HepG2 (cell line): Measurements from ENCODE around the gene PRUNE1. TPM values are rescaled to one million over a fixed set of nuclear protein-coding genes. Genes with fewer than 3 reads are reported as not detected.

Source experiments
- BRD4 ChIP-seq: sonication (generic); formaldehyde crosslinking; IDR thresholded peaks from 2 replicates; pipeline ENCODE4 v1.4.0; 2020; ENCODE audit warnings: missing genetic modification reagents
- GABPA ChIP-seq, 2 experiments: IDR thresholded peaks; 2 replicates each; pipeline ENCODE4 v1.6.1; 2011 to 2016; ENCODE audit warnings: low read depth in 2 of 2, low read length in 1 of 2, missing biosample characterization in 1 of 2, missing genetic modification characterization in 1 of 2
- POLR2G ChIP-seq: fragments of 200-400 bp; formaldehyde crosslinking; IDR thresholded peaks from 2 replicates; pipeline ENCODE4 v1.6.1; 2018; ENCODE audit warnings: mild to moderate bottlenecking, low read depth, low read length, moderate library complexity
- RFX3 ChIP-seq: IDR thresholded peaks from 2 replicates; pipeline ENCODE4 v1.6.1; 2016; ENCODE audit warnings: missing biosample characterization, missing genetic modification reagents
- SALL2 ChIP-seq: sonication (generic); formaldehyde crosslinking; IDR thresholded peaks from 2 replicates; pipeline ENCODE4 v1.8.1; 2023; ENCODE audit warnings: mild to moderate bottlenecking, missing genetic modification reagents, inconsistent platforms
- SRF ChIP-seq: IDR thresholded peaks from 2 replicates; pipeline ENCODE4 v1.6.1; 2011; ENCODE audit warnings: mild to moderate bottlenecking, low read depth, low read length, moderate library complexity
- TBX2 ChIP-seq: sonication (generic); formaldehyde crosslinking; IDR thresholded peaks from 2 replicates; pipeline ENCODE4 v1.5.0; 2020; ENCODE audit warnings: missing genetic modification reagents, mild to moderate bottlenecking, borderline replicate concordance
- ZBTB7A ChIP-seq: sonication (generic); formaldehyde crosslinking; IDR thresholded peaks from 2 replicates; pipeline ENCODE4 v1.8.0; 2022; ENCODE audit warnings: mild to moderate bottlenecking, missing genetic modification reagents
- ZNF501 ChIP-seq: sonication (generic); formaldehyde crosslinking; IDR thresholded peaks from 2 replicates; pipeline ENCODE4 v1.5.1; 2020; ENCODE audit warnings: mild to moderate bottlenecking, moderate library complexity, missing genetic modification reagents
- ZSCAN12 ChIP-seq: sonication (generic); formaldehyde crosslinking; IDR thresholded peaks from 2 replicates; pipeline ENCODE4 v1.9.0; 2021; ENCODE audit warnings: mild to moderate bottlenecking, missing genetic modification reagents
- polyA plus RNA-seq, 8 experiments: library from polyadenylated mRNA; depleted of rRNA in 3 of 8; stranded (reverse) in 7 of 8; unstranded in 1 of 8; fragments of >200 nt; fragmentation: Illumina TruSeq in 4 of 8; extraction: Trizol in 4 of 8; gene quantifications; 2 replicates each; pipeline versions ENCODE4 v1.2.1 to v1.2.3, GENCODE V29; 2011 to 2016; ENCODE audit warnings: low read depth in 4 of 8, missing spikeins in 1 of 8, mixed read lengths in 1 of 8; ENCODE audit not compliant: insufficient read depth in 1 of 8
- total RNA-seq, 5 experiments: library from RNA; depleted of rRNA; stranded (reverse); fragments of >200 nt; fragmentation: Illumina TruSeq; extraction: Trizol; gene quantifications; 2 replicates each; pipeline ENCODE4 v1.2.3, GENCODE V29; 2016; ENCODE audit warnings: low read depth in 1 of 5
- TF ChIP-seq, protein P1 (sequence below): fragments of 450-650 bp; IDR thresholded peaks from 2 replicates; pipeline ENCODE4 v1.6.1; 2017
- TF ChIP-seq, protein P2 (sequence below): sonication (generic); formaldehyde crosslinking; IDR thresholded peaks from 2 replicates; pipeline ENCODE4 v1.9.0; 2021; ENCODE audit warnings: missing genetic modification reagents, borderline replicate concordance
- TF ChIP-seq, protein P3 (sequence below): IDR thresholded peaks from 2 replicates; pipeline ENCODE4 v1.6.1; 2016; ENCODE audit warnings: low read depth, control low read depth
- TF ChIP-seq, protein P4 (sequence below): sonication (generic); formaldehyde crosslinking; IDR thresholded peaks from 2 replicates; pipeline ENCODE4 v1.8.1; 2022; ENCODE audit warnings: low read depth, mild to moderate bottlenecking, missing genetic modification reagents
- TF ChIP-seq, protein P5 (sequence below): sonication (generic); formaldehyde crosslinking; IDR thresholded peaks from 2 replicates; pipeline ENCODE4 v1.4.0; 2020; ENCODE audit warnings: mild to moderate bottlenecking, missing genetic modification reagents
- TF ChIP-seq, protein P6 (sequence below): sonication (generic); formaldehyde crosslinking; IDR thresholded peaks from 2 replicates; pipeline ENCODE4 v1.9.0; 2022; ENCODE audit warnings: low read depth, missing genetic modification reagents

Gene PRUNE1
- total and polyA plus RNA-seq, 2 of the 13 experiments (the other 11 are each of a cell fraction or from before 2014, with no cell fraction given): 19.0 to 31.9 TPM

DNA sequence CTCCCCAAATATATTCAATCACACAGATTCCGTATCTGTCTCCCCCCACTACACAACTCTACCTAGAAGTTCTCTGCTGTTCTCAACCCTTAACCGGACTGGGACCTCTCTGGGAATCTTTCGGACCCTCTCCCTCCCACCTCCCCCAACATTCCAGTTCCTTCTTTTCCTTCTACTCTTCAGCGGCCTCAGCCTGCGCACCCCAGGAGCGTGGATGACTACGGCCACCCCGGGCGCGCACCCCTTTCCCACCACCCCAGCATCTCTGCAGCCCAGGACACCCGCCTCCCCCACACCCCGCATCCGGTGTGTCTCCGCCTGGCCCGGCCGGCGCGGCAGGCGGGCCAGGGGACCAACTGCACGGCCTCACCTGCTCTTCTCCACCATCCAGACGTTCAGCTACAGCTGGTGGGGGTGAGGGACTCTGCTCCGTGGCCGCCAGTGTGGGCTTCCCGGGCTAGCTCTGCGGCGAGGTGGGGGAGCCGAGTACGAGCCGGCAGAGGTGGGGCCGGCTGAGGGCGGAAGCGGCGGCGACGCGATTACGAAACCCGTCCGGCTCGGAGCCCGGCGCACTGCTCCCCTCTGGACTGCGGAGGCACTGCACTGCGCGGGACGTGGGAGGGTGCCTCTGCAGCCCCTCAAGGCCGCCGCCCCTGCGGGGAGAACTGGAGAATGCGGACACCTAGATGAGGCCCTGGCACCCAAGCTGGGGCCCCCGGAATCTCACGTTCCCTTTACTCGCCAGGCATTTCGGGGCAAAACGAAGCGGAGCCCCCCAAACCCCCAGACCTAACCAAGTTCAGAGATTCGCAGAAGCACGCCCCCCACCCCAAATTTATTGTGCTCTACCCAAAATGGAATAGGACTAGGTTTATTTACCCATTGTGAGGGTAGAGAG, 51.1 kb downstream of the PRUNE1 start, which contains the start of gene CDC42SE1 (continued):
- TF ChIP-seq GABPA (IDR thresholded peaks at IDR 0.05; ENCODE audit: low read depth, low read length): peak; percentile 51
- TF ChIP-seq GABPA (CRISPR knock-in tag; IDR thresholded peaks at IDR 0.05; ENCODE audit: low read depth): peak; percentile 73
- TF ChIP-seq ZBTB7A (CRISPR knock-in tag): peak; percentile 86
- TF ChIP-seq TBX2 (CRISPR knock-in tag): peak; percentile 90
- TF ChIP-seq, protein P1, sequence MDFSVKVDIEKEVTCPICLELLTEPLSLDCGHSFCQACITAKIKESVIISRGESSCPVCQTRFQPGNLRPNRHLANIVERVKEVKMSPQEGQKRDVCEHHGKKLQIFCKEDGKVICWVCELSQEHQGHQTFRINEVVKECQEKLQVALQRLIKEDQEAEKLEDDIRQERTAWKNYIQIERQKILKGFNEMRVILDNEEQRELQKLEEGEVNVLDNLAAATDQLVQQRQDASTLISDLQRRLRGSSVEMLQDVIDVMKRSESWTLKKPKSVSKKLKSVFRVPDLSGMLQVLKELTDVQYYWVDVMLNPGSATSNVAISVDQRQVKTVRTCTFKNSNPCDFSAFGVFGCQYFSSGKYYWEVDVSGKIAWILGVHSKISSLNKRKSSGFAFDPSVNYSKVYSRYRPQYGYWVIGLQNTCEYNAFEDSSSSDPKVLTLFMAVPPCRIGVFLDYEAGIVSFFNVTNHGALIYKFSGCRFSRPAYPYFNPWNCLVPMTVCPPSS: no peak
- peak; percentile 91 for TF ChIP-seq ZNF501 (CRISPR knock-in tag)
- no peak for TF ChIP-seq ZSCAN12
- TF ChIP-seq BRD4: no peak; the same call in 1 of the 2 replicates
- TF ChIP-seq RFX3: no peak
- no peak for TF ChIP-seq SRF
- TF ChIP-seq, protein P2, sequence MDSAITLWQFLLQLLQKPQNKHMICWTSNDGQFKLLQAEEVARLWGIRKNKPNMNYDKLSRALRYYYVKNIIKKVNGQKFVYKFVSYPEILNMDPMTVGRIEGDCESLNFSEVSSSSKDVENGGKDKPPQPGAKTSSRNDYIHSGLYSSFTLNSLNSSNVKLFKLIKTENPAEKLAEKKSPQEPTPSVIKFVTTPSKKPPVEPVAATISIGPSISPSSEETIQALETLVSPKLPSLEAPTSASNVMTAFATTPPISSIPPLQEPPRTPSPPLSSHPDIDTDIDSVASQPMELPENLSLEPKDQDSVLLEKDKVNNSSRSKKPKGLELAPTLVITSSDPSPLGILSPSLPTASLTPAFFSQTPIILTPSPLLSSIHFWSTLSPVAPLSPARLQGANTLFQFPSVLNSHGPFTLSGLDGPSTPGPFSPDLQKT (CRISPR knock-in tag): no peak
- TF ChIP-seq, protein P3, sequence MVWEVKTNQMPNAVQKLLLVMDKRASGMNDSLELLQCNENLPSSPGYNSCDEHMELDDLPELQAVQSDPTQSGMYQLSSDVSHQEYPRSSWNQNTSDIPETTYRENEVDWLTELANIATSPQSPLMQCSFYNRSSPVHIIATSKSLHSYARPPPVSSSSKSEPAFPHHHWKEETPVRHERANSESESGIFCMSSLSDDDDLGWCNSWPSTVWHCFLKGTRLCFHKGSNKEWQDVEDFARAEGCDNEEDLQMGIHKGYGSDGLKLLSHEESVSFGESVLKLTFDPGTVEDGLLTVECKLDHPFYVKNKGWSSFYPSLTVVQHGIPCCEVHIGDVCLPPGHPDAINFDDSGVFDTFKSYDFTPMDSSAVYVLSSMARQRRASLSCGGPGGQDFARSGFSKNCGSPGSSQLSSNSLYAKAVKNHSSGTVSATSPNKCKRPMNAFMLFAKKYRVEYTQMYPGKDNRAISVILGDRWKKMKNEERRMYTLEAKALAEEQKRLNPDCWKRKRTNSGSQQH (CRISPR knock-in tag): peak; percentile 30; the same call in 1 of the 2 replicates
- no peak for TF ChIP-seq SALL2 (CRISPR knock-in tag)
- peak; percentile 82 for TF ChIP-seq POLR2G
- TF ChIP-seq, protein P4, sequence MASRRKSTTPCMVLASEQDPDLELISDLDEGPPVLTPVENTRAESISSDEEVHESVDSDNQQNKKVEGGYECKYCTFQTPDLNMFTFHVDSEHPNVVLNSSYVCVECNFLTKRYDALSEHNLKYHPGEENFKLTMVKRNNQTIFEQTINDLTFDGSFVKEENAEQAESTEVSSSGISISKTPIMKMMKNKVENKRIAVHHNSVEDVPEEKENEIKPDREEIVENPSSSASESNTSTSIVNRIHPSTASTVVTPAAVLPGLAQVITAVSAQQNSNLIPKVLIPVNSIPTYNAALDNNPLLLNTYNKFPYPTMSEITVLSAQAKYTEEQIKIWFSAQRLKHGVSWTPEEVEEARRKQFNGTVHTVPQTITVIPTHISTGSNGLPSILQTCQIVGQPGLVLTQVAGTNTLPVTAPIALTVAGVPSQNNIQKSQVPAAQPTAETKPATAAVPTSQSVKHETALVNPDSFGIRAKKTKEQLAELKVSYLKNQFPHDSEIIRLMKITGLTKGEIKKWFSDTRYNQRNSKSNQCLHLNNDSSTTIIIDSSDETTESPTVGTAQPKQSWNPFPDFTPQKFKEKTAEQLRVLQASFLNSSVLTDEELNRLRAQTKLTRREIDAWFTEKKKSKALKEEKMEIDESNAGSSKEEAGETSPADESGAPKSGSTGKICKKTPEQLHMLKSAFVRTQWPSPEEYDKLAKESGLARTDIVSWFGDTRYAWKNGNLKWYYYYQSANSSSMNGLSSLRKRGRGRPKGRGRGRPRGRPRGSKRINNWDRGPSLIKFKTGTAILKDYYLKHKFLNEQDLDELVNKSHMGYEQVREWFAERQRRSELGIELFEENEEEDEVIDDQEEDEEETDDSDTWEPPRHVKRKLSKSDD (CRISPR knock-in tag): peak; percentile 51; the same call in 1 of the 2 replicates
- TF ChIP-seq, protein P5, sequence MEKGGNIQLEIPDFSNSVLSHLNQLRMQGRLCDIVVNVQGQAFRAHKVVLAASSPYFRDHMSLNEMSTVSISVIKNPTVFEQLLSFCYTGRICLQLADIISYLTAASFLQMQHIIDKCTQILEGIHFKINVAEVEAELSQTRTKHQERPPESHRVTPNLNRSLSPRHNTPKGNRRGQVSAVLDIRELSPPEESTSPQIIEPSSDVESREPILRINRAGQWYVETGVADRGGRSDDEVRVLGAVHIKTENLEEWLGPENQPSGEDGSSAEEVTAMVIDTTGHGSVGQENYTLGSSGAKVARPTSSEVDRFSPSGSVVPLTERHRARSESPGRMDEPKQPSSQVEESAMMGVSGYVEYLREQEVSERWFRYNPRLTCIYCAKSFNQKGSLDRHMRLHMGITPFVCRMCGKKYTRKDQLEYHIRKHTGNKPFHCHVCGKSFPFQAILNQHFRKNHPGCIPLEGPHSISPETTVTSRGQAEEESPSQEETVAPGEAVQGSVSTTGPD (CRISPR knock-in tag): no peak
- TF ChIP-seq, protein P6, sequence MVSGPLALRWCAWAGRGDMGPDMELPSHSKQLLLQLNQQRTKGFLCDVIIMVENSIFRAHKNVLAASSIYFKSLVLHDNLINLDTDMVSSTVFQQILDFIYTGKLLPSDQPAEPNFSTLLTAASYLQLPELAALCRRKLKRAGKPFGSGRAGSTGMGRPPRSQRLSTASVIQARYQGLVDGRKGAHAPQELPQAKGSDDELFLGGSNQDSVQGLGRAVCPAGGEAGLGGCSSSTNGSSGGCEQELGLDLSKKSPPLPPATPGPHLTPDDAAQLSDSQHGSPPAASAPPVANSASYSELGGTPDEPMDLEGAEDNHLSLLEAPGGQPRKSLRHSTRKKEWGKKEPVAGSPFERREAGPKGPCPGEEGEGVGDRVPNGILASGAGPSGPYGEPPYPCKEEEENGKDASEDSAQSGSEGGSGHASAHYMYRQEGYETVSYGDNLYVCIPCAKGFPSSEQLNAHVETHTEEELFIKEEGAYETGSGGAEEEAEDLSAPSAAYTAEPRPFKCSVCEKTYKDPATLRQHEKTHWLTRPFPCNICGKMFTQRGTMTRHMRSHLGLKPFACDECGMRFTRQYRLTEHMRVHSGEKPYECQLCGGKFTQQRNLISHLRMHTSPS: no peak
